GM12874 (cell line): ENCODE measurements around the gene HPF1.

Experiments
- TF ChIP-seq, protein P1 (sequence below): IDR thresholded peaks from 2 replicates; pipeline ENCODE4 v1.5.1; 2011; ENCODE audit warnings: low read depth, mild to moderate bottlenecking, control low read depth, low read length, moderate library complexity; ENCODE audit not compliant: insufficient read depth

Gene HPF1

DNA sequence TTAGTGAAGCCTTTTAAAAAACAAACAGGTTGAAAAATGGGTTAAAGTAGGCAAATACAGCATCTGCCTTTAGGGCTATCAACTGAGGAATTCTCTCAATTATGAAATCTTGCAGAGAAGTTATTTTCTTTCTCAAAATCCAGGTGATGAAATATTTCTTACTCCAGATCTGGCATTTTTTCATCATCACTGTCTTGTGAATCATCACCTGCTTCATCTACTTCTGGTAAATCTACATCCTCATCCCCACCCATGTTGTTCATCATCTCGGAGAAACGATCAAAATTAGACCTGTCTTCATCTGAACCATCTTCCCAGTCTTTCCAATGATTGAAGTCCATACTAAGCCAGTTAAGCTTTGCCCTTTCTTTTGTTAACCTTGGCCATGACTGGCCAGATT lies 33.3 kb upstream of the HPF1 start:
- TF ChIP-seq, protein P1, sequence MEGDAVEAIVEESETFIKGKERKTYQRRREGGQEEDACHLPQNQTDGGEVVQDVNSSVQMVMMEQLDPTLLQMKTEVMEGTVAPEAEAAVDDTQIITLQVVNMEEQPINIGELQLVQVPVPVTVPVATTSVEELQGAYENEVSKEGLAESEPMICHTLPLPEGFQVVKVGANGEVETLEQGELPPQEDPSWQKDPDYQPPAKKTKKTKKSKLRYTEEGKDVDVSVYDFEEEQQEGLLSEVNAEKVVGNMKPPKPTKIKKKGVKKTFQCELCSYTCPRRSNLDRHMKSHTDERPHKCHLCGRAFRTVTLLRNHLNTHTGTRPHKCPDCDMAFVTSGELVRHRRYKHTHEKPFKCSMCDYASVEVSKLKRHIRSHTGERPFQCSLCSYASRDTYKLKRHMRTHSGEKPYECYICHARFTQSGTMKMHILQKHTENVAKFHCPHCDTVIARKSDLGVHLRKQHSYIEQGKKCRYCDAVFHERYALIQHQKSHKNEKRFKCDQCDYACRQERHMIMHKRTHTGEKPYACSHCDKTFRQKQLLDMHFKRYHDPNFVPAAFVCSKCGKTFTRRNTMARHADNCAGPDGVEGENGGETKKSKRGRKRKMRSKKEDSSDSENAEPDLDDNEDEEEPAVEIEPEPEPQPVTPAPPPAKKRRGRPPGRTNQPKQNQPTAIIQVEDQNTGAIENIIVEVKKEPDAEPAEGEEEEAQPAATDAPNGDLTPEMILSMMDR: no peak

DNA sequence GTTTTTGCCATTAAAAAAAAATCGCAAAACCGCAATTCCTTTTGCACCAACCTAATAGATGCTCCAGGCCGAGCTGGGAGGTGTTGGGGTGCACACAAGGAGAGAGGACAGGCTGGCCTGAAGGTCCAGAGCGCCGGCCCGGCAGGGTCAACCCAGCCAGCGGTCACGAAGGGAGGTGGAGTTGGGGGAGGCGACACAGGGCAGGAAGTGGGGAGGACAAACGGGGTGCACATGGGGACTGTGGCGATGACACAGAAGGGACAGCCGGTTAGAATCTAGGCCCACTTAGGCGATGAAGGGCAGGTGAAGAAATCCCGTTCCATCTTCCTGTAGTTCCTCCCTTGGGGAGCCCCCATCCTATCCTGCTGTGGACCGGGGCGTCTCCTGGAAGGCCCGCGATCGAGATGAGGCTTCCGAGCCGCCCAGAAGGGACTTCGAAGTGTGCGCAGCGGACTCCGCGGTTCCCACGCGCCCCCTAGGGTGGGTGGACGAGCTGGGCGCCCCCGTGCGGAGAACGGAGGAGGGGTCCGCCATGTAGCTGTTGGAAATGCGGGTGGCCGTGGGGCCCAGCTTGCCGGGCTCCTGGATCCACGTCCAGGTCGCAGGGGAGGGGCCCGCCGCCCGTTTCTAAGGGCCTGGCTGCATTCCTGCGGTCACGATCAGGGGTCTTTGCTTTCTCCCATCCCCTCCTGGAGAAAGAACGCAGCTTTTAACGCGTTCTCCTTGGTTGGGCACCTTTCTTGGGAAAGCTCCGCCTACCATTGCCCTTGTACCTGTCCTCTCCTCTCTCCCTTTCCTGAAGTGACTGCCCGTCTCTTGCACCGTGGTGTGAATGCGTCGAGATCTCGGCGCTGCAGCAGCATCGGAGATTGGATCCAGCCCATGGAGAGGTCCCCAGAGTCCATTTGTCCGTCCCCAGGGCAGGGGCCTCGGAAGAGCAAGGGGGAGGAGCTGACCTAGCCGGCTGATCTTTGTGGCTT lies 17.0 kb upstream of the HPF1 start:
- TF ChIP-seq, protein P1: no peak

DNA sequence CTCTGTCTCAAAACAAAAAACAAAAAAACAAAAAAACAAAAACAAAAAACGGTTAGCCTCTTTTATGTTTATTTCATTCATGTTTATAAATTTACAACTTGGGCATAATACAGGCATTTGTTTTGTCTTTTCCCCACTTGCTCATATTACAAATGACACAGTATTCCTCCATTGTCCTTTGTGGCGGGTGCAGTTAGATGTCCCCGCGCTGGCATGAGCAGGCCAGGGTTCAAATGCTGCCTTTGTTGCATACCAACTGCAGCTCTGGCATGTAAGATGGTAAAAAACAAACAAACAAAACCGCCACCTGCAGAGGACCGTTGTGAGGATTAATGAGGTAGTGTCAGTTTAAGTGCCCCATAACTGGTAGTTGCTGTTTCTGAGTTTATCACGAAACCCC lies 16.1 kb upstream of the HPF1 start:
- TF ChIP-seq, protein P1: no peak

DNA sequence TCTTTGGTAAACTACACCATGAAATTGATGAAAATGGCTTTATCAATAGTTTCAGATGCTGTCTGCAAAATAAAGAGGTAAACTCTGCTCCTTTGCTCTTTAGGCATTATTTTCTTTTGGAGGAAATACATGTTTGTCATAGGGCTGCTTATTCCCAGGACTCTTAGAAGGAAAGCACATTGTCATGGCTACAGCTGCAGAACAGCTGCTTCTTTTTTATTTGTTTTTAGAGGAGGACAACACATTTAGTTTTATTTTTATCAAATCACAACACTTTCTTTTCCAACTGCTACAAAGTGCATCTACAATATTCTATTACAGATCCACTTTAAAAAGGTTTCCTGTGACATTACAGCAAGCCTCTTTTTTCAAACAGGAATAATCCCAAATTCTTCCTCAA lies 12.7 kb upstream of the HPF1 start:
- TF ChIP-seq, protein P1: no peak

DNA sequence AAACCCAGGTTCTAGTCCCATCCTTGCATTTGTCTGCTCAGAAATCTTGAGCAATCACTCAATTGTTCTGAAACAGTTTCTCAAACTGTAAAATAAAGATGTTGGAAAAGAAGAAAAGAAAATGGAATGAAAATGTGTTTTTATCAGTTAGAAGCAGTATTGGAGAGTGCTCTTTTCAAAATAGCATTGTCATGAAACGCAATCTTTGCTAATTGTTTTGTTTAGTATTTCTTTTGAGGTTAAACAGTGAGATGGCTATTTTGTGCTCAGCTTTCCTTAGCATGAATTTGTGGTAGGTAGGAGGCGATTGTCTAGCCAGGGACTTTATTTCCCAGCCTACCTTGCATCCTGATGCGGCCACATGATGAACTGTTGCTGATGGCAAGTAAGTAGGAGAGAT lies 10.6 kb upstream of the HPF1 start:
- TF ChIP-seq, protein P1: no peak

DNA sequence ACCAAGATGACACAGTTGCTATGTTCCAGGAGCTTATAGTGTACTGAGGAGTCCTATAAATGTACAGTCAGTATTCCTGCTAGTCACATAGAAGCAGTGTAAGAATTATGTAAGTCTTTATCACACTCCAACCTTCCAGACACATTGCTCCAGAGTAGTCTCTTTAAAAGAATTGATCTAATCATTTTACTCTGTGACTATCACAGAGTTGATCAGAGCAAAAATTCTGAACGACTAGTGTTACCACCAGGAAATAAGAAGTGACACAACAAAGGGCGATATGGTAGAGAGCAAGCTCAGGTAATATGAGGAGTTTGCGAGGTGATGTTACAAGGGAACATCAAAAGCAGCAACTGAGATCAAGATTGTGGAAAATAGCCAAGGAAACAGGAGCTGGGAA lies 9.0 kb upstream of the HPF1 start:
- TF ChIP-seq, protein P1: no peak

DNA sequence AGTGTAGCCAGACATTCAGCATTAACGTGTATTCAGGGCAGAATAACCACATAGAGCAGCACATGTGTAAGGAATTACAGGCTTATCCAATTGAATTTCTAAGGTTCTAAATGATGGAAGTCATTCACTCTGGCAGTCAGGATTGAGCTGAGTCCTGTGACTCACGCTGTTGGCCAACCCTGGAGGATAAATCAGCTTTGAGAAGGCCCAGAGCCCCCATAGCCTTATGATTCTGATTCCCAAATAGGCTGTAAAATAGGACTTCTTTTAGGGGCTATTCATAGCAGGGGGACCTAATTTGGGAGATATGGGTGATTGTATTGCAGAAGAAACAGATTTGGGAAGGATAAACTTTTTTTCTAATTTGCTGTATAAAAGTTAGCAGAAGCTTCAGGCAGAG lies 8.1 kb upstream of the HPF1 start:
- TF ChIP-seq, protein P1: no peak
